Endothelial cell of hepatic sinusoid (primary cell): ENCODE results near the gene PSMB5.

Source experiments
- in situ Hi-C: cut with HindIII; loops from 2 replicates; pipeline ENCODE4 v1.10.0; 2017; ENCODE audit warnings: low sequenced_read_pairs

The PSMB5 gene

DNA sequence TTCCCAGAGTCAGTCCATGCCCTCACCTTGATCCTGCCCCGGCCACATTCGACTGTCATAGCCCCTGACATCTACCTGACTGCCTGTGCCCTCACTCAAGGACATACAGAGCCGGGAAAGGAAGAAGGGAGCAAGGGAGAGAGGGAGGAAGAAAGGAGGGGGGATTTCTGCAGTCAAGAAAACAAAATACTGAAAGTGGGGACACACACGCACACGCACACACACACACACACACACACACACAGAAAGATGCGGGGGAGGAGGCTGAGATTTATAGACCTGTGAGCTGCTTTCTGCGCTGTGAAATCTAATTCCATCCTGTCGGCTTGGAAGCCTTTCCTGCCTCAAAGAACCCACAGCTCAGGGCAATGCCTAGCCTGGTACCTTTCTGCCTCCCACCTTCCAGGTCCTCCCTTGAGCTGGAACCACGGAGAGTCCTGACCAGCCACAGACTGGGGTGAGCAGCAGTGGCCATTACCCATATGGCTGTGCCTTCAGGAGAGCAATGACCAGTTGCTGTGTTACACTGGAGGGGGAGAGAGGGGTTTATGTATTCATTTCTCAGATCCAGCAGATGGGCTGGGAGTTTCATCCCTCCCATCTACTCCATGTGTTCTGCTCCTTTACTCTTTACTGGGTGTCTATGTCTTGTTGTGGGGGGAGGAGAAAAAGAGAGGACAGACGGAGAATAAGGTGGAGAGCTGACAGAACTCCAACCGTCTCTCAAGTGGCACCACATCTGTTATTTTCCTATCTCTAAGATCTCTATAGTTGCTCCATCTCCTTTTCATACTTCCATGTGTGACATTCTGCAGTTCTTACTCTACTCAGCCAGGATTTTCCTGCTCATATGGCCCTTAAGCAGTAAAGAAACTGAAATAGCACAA is 37.7 kb downstream of the PSMB5 start:
- in situ Hi-C loops: no loop called here

DNA sequence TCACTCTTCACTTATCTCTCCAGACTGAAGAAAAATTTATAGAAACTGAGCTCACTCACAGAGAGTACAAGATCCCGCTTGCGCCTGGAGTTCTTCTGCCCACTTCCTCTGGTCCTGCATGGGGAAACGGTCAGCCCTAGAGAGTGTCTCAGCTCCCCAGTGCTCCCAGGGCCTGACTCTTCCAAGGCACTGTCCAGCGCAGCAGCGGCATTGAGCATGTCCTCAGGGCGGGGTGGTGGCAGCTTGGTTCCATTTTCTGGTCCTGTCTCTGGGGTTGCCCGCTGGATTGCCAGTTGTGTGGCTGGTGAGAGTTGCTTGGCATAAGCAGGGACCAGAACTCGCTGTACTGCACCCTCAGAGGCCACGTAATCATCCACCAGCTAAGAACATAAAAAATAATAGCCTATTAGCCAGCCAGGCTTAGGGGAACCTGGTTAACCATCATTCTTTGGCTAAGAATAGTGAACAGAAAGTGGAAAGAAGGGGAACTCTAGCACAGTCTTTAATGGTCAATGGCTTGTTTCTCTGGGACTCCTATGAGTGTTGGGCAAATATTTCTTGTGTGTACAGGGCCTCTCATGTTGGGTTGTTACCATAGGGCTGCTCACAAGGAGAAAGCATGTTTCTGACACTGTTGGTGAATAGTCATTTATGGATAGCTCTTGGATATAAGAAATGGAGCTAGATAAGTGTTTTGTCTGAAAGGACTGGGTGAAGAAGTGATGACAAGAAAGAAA is 38.6 kb downstream of the PSMB5 start:
- in situ Hi-C loops: no loop called here

DNA sequence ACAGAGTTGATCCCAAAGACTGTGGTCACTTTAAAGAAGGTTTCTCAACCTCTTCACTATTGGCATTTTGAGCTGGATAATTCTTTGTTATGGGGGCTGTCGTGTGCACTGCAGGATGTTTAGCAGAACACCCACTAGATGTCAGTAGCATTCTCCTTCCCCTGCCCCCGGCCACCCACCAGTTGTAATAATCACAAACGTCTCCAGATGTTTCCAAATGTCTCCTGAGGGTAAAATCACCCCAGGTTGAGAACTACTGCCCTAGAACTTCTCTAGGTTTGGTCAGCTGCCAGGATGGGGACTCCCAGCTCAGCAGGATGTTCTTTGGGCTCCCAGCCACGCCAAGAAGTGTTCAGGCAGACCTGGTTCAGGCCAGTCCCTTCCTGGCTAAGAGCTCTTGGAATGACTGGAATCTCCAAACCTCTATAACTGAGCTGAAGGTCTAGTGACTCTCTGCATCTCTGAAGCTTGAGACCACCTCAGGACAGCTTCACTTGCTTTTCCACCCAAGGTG is 39.9 kb downstream of the PSMB5 start:
- in situ Hi-C loops: no loop called here

DNA sequence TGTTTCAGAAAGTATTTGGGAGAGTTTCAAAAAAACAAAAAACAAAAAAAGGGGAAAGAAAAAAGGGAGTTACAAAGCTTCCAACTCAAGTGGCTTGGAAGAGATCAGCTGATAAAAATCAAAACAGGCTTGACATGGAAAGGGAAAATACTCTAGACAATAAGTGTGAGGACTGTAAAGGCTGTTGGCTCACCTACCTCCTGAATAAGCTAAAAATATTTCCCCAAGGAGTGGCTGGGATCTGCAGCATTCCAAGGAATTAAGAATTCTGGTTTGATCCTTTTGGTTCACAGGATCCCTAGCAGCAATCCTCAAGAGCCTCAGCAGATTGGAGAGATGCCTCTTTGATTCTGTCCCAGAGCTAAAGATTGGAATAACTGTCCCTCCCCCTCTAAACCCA is 41.2 kb downstream of the PSMB5 start:
- in situ Hi-C loops: no loop called here

DNA sequence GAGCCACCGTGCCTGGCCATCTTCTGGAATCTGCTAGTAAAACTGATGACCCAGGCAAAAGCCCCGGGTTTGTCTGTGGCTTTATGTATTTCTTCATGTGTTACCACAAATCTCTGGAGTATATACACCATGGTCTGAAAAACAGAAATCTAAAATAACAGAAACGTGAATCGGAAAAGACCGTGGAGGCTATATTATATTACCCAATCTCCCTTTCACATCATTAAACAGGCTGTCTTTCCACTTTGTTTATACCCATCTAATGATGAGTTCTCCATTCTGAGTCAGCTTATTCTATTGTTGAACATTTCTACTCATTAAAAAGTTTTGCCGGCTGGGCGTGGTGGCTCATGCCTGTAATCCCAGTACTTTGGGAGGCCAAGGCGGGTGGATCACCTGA is 42.8 kb downstream of the PSMB5 start:
- in situ Hi-C loops: no loop called here

DNA sequence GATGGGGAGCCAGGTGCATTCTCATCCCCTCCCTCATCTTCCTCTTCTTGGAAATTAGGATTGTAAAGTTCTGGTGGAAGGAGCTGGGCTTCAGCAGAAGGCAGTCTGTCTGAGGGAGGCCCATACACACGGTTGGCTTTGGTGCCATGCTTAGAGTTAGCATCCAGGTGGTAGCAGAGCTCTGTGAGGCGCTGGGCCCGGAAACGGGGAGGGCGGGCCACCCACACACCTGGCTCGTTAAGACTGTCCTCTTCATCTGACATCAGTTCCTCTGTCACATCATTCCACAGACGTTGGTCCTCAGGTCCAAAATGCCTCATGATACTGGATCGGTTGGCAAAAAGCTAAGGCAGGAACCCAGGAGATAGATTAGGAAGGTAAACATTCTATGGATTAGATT is 47.4 kb downstream of the PSMB5 start:
- in situ Hi-C loops: no loop called here

DNA sequence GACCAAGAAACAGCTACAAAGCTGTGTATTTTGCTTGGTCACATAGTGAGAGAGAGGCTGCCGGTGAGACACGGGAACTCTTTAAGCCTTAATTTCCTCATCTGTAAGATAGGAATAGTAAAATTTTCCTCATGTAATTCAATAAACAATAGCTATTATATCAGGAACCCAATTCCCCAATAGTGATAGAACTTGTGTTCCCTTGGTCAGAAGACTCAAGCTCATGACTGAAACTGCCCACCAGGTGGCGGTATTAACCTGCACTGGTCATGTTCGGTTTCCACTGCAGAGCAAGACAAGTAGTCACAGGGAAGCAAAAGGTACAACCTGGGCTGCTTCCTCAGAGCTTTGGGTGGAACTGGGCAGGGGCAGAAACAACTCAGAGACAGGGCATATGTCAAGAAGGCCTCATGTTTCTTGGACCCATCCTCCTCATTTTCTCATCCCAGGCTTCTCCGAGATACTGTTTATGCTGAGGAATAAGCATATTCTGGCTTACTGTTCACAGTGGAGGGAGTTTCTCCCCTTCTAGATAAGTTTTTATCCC is 48.1 kb downstream of the PSMB5 start:
- in situ Hi-C loops: no loop called here

DNA sequence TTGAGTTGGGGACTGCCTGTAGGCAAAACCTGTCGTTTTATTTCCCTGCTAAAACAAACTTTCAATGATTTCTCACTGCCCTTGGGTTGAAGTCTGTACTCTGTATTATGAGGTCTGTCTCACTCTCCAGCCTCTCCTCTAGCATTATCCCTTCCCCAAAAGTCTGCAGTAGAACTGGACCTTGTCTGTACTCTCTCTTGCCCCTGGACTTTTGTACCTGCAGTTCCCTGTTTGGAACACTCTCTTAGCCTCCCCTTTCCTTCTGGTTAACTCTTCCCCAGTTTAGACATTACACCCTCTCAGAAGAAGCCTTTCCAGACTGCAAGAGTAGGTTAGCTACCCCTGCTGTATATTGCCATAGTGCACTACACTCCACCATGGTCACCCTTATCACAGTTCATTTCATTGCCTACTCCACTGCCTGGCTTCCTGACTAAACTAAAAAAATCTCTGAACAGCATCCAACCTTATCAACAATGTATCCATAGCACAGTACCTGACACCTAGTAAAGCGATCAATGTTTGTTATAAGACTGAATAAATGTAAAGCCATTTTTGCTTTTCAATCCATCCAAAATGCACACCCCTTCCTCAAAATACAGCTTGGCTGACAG is 48.7 kb downstream of the PSMB5 start:
- in situ Hi-C loops: no loop called here

DNA sequence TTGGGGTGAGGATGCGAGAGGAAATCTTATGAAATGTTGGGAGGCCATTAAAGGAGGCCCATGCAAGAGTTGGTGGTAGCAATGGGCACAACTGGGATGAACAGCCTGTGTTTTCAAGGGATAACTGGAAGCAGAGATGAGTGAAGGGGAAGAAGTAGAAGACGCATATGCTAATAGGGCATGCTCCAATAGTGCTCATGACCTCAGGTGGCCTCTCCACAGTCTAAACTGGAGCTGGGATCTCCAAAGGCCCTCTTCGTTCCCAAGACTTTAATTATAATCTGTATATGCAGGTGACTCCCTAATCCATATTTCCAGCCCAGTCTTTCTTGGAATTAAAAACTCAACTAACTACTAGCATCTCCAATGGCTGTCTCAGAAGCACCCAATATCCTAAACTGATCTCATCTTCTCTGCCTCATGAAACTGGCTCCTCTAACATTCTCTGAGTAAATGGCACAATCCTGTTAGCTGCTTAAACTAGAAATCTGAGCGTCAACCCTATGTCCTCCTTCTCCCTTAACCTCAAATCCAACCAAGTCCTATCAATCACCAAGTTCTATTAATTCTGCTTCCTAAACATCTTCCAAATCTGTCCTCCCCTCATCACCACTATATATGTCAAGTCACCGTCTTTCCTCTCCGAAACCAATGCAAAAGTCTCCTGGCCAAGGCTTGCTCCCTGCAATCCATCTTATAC is 49.6 kb downstream of the PSMB5 start:
- in situ Hi-C loops: no loop called here

DNA sequence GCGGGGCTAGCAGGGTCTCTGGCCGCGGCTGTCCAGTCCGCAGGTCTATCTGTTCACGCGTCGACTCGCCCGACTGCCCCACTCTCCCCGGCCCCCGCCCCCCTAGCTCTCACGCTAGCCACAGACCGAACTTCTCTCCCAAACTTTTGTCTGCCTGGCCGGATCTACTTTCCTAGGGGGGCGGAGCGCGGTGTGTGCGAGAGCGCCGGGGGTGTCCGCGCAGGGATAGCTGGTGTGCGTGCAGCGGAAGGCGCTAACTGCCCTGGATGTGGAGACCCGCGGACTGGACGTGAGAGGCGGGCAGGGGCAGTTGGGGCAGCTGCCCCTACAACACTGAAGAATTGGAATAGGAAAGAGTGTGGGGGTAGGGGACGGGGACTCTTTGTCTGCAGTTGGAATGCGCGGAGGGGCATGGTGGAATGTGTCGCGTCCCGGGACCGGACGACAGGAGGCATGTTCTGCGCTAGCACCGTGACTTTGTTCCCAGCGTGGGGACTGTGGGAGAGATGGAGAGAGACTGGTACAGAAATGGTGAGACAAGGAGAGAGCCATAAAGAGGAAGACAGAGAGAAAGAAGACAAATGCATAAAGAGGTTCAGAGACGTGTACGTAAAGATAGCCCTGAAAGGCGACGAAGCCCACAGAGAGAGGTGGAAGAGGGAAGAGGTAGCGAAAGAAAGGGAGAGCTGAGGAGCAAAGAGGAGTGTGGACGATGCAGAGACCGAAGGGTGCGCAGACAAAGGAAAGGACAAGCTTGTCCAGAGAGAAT is 52.0 kb downstream of the PSMB5 start, which contains the start of gene AJUBA:
Gene AJUBA, minus strand, starts transcription at position 75 of the 769 bp plus-strand sequence. CDS start 285 bp downstream, outside the sequence.
- in situ Hi-C loops: no loop called here

DNA sequence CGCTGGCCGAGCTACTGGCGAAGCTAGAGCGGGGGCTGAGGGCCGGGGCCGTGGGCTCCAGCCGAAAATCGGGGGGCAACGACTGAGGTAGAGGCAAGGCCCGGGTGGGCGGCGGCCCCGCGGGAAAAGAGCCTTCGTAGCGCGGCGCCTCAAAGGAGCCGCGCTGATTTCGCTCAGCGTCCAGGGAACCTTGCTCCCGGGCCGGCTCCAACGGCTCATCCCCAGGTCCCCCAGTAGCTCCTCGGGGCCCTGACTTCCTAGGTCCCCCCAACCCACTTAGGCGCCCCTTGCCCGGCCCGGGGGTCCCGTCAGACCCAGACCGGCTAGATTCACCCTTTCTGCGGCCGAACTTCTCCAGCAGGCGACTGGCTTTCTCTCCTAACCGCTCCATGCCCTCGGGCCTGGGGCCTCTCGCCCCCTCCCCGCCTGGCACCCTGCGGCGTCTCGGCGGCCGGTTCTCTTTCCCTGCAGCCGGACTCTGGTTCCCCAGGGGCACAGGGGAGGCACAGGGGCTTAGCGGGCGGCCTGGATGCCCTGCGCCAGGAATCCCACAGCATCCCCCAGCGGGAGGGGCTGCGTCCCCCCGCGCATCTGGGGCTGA is 52.7 kb downstream of the PSMB5 start:
- in situ Hi-C loops: no loop called here

DNA sequence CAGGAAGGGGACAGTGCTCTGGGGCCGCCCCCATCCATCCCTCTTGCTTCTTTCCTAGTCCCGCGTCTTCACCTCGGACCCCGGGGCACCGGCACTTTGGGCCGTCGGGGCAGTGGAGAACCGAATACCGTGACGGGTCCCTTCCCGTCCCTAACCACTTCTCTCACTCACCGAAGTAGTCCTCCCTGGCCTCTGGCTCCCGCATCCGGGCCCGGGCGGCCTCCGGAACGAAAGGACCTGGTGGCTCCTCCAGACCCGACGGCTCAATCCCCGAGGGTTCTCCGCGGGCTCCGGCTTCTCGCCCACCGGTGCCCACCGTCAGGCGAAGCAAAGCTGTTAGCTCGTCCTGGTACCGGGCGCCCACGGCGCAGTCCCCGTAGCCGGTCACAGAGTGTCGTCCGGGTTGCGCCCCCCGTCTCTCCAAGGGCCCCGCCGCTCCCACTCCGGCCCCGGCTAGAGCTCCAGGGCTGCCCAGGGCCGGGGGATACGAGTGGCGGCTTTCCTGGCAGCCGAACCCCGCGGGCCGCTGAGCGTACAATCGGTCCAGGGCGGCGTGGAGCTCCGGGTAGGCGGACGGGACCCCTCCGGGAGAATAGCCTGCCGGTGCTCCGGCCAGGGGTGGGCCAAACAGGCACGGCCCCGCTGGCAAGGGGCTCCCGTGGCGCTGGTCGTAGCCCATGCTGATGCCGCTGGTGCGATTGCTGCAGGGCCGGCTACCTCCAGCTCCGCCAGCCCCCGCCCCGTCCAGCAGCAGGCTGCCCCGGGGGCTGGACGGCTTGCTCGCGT is 53.4 kb downstream of the PSMB5 start:
- in situ Hi-C loops: no loop called here

DNA sequence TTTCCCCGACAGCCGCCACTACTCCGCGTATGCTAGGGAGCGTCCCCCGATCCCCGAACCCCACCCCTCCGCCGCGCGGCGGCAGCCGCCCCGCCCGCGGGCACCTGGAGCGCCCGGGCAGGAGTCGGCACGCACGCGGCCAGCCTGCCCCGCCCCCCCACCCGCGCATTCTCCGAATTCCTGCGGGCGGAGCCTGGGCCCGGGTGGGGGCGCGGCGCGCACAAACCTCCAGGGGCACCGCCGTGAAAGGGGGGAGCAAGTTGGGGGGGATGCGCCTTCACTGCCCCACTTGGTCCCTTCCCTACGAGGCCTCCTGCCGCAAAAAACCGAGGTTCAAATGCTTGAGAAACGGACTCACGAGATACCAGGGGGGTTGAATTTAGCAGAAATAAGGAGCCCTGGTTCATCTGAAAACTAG is 54.0 kb downstream of the PSMB5 start:
- in situ Hi-C loops: no loop called here

DNA sequence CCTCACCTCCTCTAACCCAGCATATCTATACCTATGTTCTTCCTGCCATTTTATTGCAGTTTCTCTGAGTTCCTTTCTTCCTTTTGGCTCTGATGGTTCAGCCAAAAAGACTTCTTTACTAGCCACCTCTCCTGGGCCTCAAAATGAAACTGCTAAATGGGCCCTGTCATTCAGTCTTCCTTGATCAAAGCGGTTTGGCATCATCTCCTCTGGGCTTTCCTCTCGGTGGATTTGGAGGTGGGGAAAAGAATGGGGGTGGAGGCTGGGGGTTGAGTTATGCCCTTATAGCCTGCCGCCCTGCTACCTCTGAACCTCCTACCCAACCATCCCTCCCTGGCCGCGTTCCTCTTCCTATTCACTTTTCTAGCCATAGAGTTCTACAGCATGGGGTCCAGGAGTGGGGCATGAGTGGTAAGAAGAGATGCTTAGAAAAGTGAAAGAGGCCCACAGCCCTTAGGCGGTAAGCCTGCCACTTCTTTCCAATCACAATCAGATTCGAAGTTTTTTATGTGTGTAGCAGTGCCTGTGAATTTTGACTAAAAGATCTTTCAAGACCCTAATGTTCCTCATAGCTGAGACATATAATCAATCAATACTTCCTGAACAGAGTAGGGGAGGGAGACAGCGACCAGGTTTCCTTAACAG is 54.8 kb downstream of the PSMB5 start:
- in situ Hi-C loops: loop anchor here (5.0 kb wide), 1 partner anchor 102 kb away; no protein-coding TSS in a partner anchor

DNA sequence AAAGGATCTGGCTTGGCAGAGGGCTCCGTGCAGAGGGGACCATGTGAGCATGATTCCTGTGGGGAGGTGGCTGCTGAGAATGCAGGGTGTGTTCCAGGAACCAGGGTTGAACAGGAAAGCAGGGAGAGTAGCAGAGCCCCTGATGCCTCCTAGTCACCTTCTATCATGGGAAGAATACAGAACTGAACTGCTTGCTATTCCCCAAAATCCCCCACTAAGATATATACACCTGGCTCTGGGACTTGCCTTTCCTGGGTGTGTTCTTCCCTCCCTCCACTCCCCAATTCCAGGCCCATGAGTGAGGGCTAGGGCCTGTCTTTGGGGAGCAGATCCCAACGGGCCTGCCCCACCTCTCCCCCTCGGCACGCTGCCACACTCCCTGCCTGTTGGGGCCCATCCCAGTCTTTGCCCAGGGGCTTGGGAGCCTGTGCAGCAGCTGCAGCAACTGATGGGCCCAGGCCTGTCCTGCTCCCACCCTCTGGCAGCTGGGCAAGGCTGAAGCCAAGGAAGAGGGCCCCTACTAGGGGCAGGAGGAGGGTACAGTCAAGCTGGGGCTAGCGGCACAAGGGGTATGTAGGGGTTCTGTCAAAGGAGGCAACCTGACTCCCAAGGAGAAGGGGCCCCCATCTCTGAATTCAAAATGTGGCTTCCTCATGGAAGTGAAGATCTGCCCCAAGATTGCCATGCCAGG is 55.6 kb downstream of the PSMB5 start:
- in situ Hi-C loops: loop anchor here (5.0 kb wide), 1 partner anchor 103 kb away; no protein-coding TSS in a partner anchor

DNA sequence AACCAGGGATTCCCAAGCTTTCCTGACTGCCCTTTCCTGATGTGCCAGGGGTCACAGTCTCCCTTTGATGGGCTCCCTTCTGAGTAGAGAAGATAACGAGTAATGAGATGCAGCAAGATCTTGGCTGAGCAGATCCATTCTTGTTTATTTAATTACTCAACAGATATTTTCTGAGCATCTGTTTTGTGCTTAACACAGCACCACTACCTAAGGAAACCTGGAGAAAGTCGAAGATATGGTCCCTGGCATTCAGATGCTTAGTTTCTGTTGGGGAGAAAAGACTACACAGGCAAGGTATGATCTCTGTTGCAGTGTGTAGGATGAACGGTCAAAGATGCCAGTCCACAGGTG is 56.2 kb downstream of the PSMB5 start:
- in situ Hi-C loops: loop anchor here (5.0 kb wide), 1 partner anchor 104 kb away; no protein-coding TSS in a partner anchor
